ENCODE measurements around the gene THSD4. TPM values are rescaled to one million over a fixed set of nuclear protein-coding genes. Genes with fewer than 3 reads are reported as not detected.

Gene THSD4
- total RNA-seq, 1 experiment from 2014 or later = 0.29 TPM

DNA sequence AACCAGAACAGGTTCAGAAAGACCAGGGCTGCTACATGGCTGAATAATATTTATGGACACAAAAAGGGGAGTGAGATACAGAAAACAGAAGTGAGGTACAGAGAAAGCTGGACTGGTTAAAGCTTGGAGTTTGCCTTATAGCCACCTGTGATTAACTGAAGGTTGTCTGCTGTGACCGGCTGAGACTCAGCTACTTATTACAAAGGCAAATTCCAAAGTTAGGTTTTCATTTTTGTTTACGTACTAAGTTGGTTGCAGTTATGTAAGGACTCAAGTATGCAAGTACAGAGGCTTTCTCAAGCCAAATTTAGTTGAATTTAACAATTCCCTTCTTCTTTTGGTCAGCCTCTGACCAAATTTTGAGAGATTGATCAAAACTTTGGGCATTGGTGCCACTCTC, 264.6 kb downstream of the THSD4 start:
- TF ChIP-seq, protein P1, sequence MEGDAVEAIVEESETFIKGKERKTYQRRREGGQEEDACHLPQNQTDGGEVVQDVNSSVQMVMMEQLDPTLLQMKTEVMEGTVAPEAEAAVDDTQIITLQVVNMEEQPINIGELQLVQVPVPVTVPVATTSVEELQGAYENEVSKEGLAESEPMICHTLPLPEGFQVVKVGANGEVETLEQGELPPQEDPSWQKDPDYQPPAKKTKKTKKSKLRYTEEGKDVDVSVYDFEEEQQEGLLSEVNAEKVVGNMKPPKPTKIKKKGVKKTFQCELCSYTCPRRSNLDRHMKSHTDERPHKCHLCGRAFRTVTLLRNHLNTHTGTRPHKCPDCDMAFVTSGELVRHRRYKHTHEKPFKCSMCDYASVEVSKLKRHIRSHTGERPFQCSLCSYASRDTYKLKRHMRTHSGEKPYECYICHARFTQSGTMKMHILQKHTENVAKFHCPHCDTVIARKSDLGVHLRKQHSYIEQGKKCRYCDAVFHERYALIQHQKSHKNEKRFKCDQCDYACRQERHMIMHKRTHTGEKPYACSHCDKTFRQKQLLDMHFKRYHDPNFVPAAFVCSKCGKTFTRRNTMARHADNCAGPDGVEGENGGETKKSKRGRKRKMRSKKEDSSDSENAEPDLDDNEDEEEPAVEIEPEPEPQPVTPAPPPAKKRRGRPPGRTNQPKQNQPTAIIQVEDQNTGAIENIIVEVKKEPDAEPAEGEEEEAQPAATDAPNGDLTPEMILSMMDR (IDR thresholded peaks at IDR 0.05; ENCODE audit: insufficient read depth in 1 of 2, low read depth in 1 of 2, low read length in 1 of 2, severe bottlenecking in 1 of 2, unreplicated experiment in 1 of 2) = no peak
- Histone ChIP-seq H3K4me1 (no peaks in the 10 kb centered on the region), H3K9me3 (no peaks in the 10 kb centered on the region), H3K4me3 (ENCODE audit: low read depth, low read length) (no peak overlapping the region), H3K27me3 (replicated peaks; ENCODE audit: control insufficient read depth, insufficient read depth, low read length) (no peaks in the 10 kb centered on the region), H3K36me3 (ENCODE audit: control insufficient read depth, insufficient read depth, low read length) (no peaks in the 10 kb centered on the region)
- CTCF ChIA-PET = no interaction called here
- POLR2A ChIA-PET = no interaction called here
- DNase-seq = no peak
- no peak overlapping the region for H3K27ac Mint-ChIP-seq (ENCODE audit: unreplicated experiment)
- peaks cover 6% of the 10 kb centered on the region for H3K27me3 Mint-ChIP-seq (ENCODE audit: insufficient read depth, unreplicated experiment)
- no TSS peak for BruUV-seq (replicated peaks)
- no peaks in the 10 kb centered on the region for H3K36me3 Mint-ChIP-seq (ENCODE audit: insufficient read depth, unreplicated experiment)
- no peak overlapping the region for H3K4me3 Mint-ChIP-seq (ENCODE audit: unreplicated experiment)
- H3K4me1 Mint-ChIP-seq (ENCODE audit: low read depth, unreplicated experiment) = no peaks in the 10 kb centered on the region
- no peaks in the 10 kb centered on the region for H3K9me3 Mint-ChIP-seq (ENCODE audit: unreplicated experiment)
- intact Hi-C loops (cut with micrococcal nuclease; ENCODE audit: unreplicated experiment) = no loop called here

DNA sequence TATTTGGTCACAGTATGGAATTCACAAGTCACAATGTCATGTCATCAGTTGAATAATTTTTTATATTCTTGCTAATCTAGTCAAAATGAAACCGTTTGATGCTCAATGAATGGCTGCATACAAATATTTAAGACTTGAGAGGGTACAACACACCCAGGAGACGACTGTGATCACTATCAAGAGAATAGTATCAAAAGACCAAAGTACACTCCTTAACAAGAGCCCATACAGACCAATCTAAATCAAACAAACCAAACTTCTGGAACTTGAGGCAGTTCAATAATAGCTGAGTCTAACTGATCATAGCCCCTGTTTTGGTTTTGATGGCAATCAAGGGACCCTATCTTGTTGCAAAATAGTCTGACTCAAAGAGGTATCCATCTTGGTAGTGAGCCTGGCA, 265.1 kb downstream of the THSD4 start:
- Histone ChIP-seq H3K27me3 (replicated peaks; ENCODE audit: control insufficient read depth, insufficient read depth, low read length) (no peaks in the 10 kb centered on the region), H3K4me3 (ENCODE audit: low read depth, low read length) (no peak overlapping the region), H3K36me3 (ENCODE audit: control insufficient read depth, insufficient read depth, low read length) (no peaks in the 10 kb centered on the region), H3K9me3 (no peaks in the 10 kb centered on the region), H3K4me1 (no peaks in the 10 kb centered on the region)
- ChIA-PET POLR2A (no interaction called here), CTCF (no interaction called here)
- H3K27me3 Mint-ChIP-seq (ENCODE audit: insufficient read depth, unreplicated experiment) = peaks cover 4% of the 10 kb centered on the region
- no peak overlapping the region for H3K27ac Mint-ChIP-seq (ENCODE audit: unreplicated experiment)
- TF ChIP-seq, protein P1 (IDR thresholded peaks at IDR 0.05; ENCODE audit: insufficient read depth in 1 of 2, low read depth in 1 of 2, low read length in 1 of 2, severe bottlenecking in 1 of 2, unreplicated experiment in 1 of 2) = no peak
- intact Hi-C loops (cut with micrococcal nuclease; ENCODE audit: unreplicated experiment) = no loop called here
- no peaks in the 10 kb centered on the region for H3K9me3 Mint-ChIP-seq (ENCODE audit: unreplicated experiment)
- peaks cover 4% of the 10 kb centered on the region for H3K4me1 Mint-ChIP-seq (ENCODE audit: low read depth, unreplicated experiment)
- H3K4me3 Mint-ChIP-seq (ENCODE audit: unreplicated experiment) = no peak overlapping the region
- H3K36me3 Mint-ChIP-seq (ENCODE audit: insufficient read depth, unreplicated experiment) = no peaks in the 10 kb centered on the region
- no peak for DNase-seq
- BruUV-seq (replicated peaks) = no TSS peak

DNA sequence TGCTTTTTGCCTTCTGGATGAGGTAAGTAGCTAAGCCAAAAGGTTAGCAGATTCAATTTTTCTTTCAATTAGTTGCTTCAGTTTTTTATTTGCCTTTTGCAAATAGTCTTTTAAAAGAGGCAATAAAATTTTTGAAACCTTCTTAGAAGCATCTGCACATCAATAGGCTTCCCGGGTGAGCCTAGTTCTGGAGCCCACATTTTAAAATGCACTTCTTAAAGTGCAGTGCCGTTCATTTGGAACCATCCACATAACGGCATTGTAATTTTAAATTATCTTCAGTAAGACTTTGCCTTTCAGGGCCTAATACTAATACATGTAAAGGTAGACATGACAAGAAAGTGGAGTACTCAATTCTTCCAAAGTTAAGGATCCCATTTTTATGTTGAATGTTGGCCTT, 269.2 kb downstream of the THSD4 start:
- CTCF ChIA-PET = no interaction called here
- POLR2A ChIA-PET = no interaction called here
- intact Hi-C loops (cut with micrococcal nuclease; ENCODE audit: unreplicated experiment) = no loop called here
- Histone ChIP-seq H3K9me3 (no peaks in the 10 kb centered on the region), H3K4me3 (ENCODE audit: low read depth, low read length) (no peak overlapping the region), H3K4me1 (no peaks in the 10 kb centered on the region), H3K36me3 (ENCODE audit: control insufficient read depth, insufficient read depth, low read length) (no peaks in the 10 kb centered on the region), H3K27me3 (replicated peaks; ENCODE audit: control insufficient read depth, insufficient read depth, low read length) (no peaks in the 10 kb centered on the region)
- Mint-ChIP-seq H3K27ac (ENCODE audit: unreplicated experiment) (no peak overlapping the region), H3K4me1 (ENCODE audit: low read depth, unreplicated experiment) (peaks cover 7% of the 10 kb centered on the region), H3K36me3 (ENCODE audit: insufficient read depth, unreplicated experiment) (no peaks in the 10 kb centered on the region), H3K27me3 (ENCODE audit: insufficient read depth, unreplicated experiment) (peaks cover 3% of the 10 kb centered on the region), H3K4me3 (ENCODE audit: unreplicated experiment) (no peak overlapping the region), H3K9me3 (ENCODE audit: unreplicated experiment) (no peaks in the 10 kb centered on the region)
- BruUV-seq (replicated peaks) = no TSS peak
- DNase-seq = no peak
- TF ChIP-seq, protein P1 (IDR thresholded peaks at IDR 0.05; ENCODE audit: insufficient read depth in 1 of 2, low read depth in 1 of 2, low read length in 1 of 2, severe bottlenecking in 1 of 2, unreplicated experiment in 1 of 2) = no peak
